ENCODE measurements around the gene SIK2.

The SIK2 gene

GRCh38 chr11:111776398-111777093, 174.3 kb downstream of the SIK2 start:
- no peak overlapping the region for H3K4me3 ChIP-seq (replicated peaks; ENCODE audit: low read depth, low read length)
- TF ChIP-seq CTCF (IDR thresholded peaks at IDR 0.05; ENCODE audit: low read length, missing control alignments): no peak
- DNase-seq (ENCODE audit: low read depth): no peak

GRCh38 chr11:111777094-111778046, 175.1 kb downstream of the SIK2 start:
- H3K4me3 ChIP-seq (replicated peaks; ENCODE audit: low read depth, low read length): no peak overlapping the region
- peak; percentile 82 for TF ChIP-seq CTCF (IDR thresholded peaks at IDR 0.05; ENCODE audit: low read length, missing control alignments)
- DNase-seq (ENCODE audit: low read depth): peak; percentile 90

GRCh38 chr11:111778047-111778558, 175.9 kb downstream of the SIK2 start:
- no peak for DNase-seq (ENCODE audit: low read depth)
- TF ChIP-seq CTCF (IDR thresholded peaks at IDR 0.05; ENCODE audit: low read length, missing control alignments): no peak
- no peak overlapping the region for H3K4me3 ChIP-seq (replicated peaks; ENCODE audit: low read depth, low read length)

GRCh38 chr11:111779118-111779517, 176.9 kb downstream of the SIK2 start:
- DNase-seq (ENCODE audit: low read depth): no peak
- no peak for TF ChIP-seq CTCF (IDR thresholded peaks at IDR 0.05; ENCODE audit: low read length, missing control alignments)
- H3K4me3 ChIP-seq (replicated peaks; ENCODE audit: low read depth, low read length): no peak overlapping the region

Data from fibroblast of pulmonary artery (primary cell).